ENCODE measurements around the gene POLRMT. TPM values are rescaled to one million over a fixed set of nuclear protein-coding genes. Genes with fewer than 3 reads are reported as not detected.

POLRMT gene
- polyA plus RNA-seq, 1 of the 3 experiments (the other 2 are of a cell fraction): 38.2 TPM

GRCh38 chr19:570937-571565 is 62.3 kb downstream of the POLRMT start:
- WGBS (ENCODE audit: low lambda C conversion rate): 24% methylated on average over 44 of the region's 45 CpGs
- Histone ChIP-seq H4K20me1 (ENCODE audit: insufficient read depth) (peaks cover 29% of the 10 kb centered on the region), H3K4me3 (ENCODE audit: low read depth in 2 of 2, low read length in 1 of 2) (peak overlapping the region; percentile 50 to 95; a peak in 2 of 4 replicates), H3F3A (replicated peaks; ENCODE audit: insufficient read depth) (peaks cover 10% of the 10 kb centered on the region), H3K9me2 (no peaks in the 10 kb centered on the region), H3K36me3 (replicated peaks in 1 of 2; ENCODE audit: control insufficient read depth in 1 of 2, insufficient read depth in 2 of 2, low read length in 1 of 2) (no peaks in the 10 kb centered on the region), H2AFZ (ENCODE audit: low read depth) (peak overlapping the region; percentile 88), H3K27me3 (ENCODE audit: insufficient read depth) (no peaks in the 10 kb centered on the region), H3K9me3 (no peaks in the 10 kb centered on the region), H3K27ac (ENCODE audit: low read depth in 2 of 2, low read length in 1 of 2) (peak overlapping the region in 1 of 2 experiments; percentile 82; a peak in 1 of 4 replicates), H3K4me2 (peak overlapping the region; percentile 74), H3K9ac (no peak overlapping the region), H3K4me1 (ENCODE audit: control insufficient read depth in 1 of 2, insufficient read depth in 2 of 2, low read depth in 1 of 2, low read length in 1 of 2) (peaks cover 14 to 30% of the 10 kb centered on the region in 2 experiments; a peak in 3 of 4 replicates), H3K79me2 (ENCODE audit: insufficient read depth) (peaks cover 35% of the 10 kb centered on the region)
- no peak for DNase-seq
- no peak for TF ChIP-seq NRF1 (IDR thresholded peaks at IDR 0.05; ENCODE audit: low read depth, low read length)
- no peak for TF ChIP-seq TEAD4 (IDR thresholded peaks at IDR 0.05; ENCODE audit: borderline replicate concordance, insufficient read depth)
- no peak for TF ChIP-seq FOXJ3 (CRISPR knock-in tag; IDR thresholded peaks at IDR 0.05)
- TF ChIP-seq SMC3 (IDR thresholded peaks at IDR 0.05; ENCODE audit: low read depth, low read length): no peak
- no peak for TF ChIP-seq GATA2 (CRISPR knock-in tag; IDR thresholded peaks at IDR 0.05)
- no peak for TF ChIP-seq MXI1 (IDR thresholded peaks at IDR 0.05; ENCODE audit: low read depth, low read length)
- no peak for TF ChIP-seq IRF3 (IDR thresholded peaks at IDR 0.05; ENCODE audit: low read depth, low read length)
- no peak for TF ChIP-seq MEF2A (IDR thresholded peaks at IDR 0.05; ENCODE audit: borderline replicate concordance, low read depth)
- no peak for TF ChIP-seq TCF12 (IDR thresholded peaks at IDR 0.05)
- no peak for TF ChIP-seq USF1 (IDR thresholded peaks at IDR 0.05; ENCODE audit: borderline replicate concordance, low read depth)
- TF ChIP-seq YY1 (IDR thresholded peaks at IDR 0.05; ENCODE audit: low read depth): no peak
- no peak for TF ChIP-seq ZBTB33 (IDR thresholded peaks at IDR 0.05; ENCODE audit: borderline replicate concordance, low read depth)
- no peak for TF ChIP-seq FOXM1 (IDR thresholded peaks at IDR 0.05; ENCODE audit: low read depth)
- no peak for TF ChIP-seq JUND (IDR thresholded peaks at IDR 0.05)
- no peak for TF ChIP-seq POLR2AphosphoS5 (IDR thresholded peaks at IDR 0.05; ENCODE audit: low read depth, low read length)
- no peak for TF ChIP-seq RFX5 (IDR thresholded peaks at IDR 0.05; ENCODE audit: low read length)
- no peak for TF ChIP-seq MAX (IDR thresholded peaks at IDR 0.05; ENCODE audit: low read depth)
- ChIA-PET POLR2A (no interaction called here), CTCF (interaction anchor here (0.8 to 1.0 kb wide), 2 partner anchors 14 to 38 kb away, joined by 3 to 4 read pairs; no protein-coding TSS in a partner anchor)

Measured in SK-N-SH (cell line).